Esophagus squamous epithelium (tissue), 4 donors: ENCODE results near the gene TSPEAR.
A peak's percentile ranks its signal among the peaks of the same experiment; 100 is the strongest.

ENCODE experiments used
- POLR2A ChIP-seq, 4 donors: fragments of 450-650 bp; IDR thresholded peaks; one replicate each; pipeline ENCODE4 v1.6.1; 2017; ENCODE audit warnings: antibody characterized with exemption in 4 of 4, mild to moderate bottlenecking in 4 of 4, moderate library complexity in 3 of 4
- TF ChIP-seq, protein P1 (sequence below), 6 experiments: fragments of 450-650 bp in 4 of 6; fragments of 200-600 bp in 2 of 6; sonication (generic) in 2 of 6; IDR thresholded peaks; one replicate each; pipeline ENCODE4 v1.5.1; 2016 to 2019; ENCODE audit warnings: antibody characterized with exemption in 6 of 6, mild to moderate bottlenecking in 4 of 6, moderate library complexity in 4 of 6

DNA sequence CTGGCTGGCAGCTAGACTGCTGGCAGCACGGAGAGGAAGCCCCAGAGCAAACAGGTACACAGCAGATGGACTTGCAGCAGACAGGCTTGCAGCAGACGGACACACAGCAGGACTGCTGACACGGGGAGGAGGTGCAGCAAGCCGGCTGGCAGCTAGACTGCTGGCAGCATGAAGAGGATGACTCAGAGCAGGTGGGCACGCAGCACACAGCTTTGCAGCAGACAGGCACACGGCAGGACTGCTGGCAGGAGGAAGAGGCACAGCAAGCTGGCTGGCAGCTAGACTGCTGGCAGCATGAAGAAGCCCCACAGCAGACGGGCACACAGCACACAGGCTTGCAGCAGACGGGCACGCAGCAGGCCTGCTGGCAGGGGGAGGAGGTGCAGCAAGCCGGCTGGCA lies 160.6 kb downstream of the TSPEAR start:
- TF ChIP-seq POLR2A (IDR thresholded peaks at IDR 0.05) = no peak
- TF ChIP-seq, protein P1, sequence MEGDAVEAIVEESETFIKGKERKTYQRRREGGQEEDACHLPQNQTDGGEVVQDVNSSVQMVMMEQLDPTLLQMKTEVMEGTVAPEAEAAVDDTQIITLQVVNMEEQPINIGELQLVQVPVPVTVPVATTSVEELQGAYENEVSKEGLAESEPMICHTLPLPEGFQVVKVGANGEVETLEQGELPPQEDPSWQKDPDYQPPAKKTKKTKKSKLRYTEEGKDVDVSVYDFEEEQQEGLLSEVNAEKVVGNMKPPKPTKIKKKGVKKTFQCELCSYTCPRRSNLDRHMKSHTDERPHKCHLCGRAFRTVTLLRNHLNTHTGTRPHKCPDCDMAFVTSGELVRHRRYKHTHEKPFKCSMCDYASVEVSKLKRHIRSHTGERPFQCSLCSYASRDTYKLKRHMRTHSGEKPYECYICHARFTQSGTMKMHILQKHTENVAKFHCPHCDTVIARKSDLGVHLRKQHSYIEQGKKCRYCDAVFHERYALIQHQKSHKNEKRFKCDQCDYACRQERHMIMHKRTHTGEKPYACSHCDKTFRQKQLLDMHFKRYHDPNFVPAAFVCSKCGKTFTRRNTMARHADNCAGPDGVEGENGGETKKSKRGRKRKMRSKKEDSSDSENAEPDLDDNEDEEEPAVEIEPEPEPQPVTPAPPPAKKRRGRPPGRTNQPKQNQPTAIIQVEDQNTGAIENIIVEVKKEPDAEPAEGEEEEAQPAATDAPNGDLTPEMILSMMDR (IDR thresholded peaks at IDR 0.05) = peak in 1 of 6 experiments; percentile 41
